Testis (tissue), 2 donors: ENCODE results near the gene TSC22D2.

Experiments
- POLR2A ChIP-seq: fragments of 450-650 bp; IDR thresholded peaks from one replicate; pipeline ENCODE4 v1.6.1; 2017; ENCODE audit warnings: antibody characterized with exemption, mild to moderate bottlenecking, moderate library complexity
- TF ChIP-seq, protein P1 (sequence below), 3 experiments: fragments of 450-650 bp in 2 of 3; fragments of 200-600 bp in 1 of 3; sonication (generic) in 1 of 3; IDR thresholded peaks; one replicate each; pipeline ENCODE4 v1.5.1; 2016 to 2019; ENCODE audit warnings: antibody characterized with exemption in 3 of 3, mild to moderate bottlenecking in 2 of 3, moderate library complexity in 1 of 3

DNA sequence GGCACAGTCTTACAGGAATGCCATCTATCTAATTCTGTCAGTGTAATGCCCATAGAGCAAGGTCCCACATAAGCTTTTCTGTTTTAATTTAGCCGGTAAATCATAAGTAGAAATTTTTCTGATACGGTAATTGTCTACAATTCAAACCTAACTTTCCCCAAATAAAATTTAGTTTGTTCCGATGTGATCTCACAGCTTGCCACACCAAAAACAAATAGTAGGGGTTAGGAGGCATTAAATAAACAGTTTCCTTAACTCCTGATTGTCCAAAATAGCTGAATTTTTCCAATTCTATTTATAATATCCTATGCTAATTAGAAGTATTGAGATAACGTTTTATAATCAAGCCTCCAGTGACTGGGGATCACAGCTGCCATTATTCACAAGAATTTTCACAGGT lies 53.3 kb downstream of the TSC22D2 start:
- TF ChIP-seq, protein P1, sequence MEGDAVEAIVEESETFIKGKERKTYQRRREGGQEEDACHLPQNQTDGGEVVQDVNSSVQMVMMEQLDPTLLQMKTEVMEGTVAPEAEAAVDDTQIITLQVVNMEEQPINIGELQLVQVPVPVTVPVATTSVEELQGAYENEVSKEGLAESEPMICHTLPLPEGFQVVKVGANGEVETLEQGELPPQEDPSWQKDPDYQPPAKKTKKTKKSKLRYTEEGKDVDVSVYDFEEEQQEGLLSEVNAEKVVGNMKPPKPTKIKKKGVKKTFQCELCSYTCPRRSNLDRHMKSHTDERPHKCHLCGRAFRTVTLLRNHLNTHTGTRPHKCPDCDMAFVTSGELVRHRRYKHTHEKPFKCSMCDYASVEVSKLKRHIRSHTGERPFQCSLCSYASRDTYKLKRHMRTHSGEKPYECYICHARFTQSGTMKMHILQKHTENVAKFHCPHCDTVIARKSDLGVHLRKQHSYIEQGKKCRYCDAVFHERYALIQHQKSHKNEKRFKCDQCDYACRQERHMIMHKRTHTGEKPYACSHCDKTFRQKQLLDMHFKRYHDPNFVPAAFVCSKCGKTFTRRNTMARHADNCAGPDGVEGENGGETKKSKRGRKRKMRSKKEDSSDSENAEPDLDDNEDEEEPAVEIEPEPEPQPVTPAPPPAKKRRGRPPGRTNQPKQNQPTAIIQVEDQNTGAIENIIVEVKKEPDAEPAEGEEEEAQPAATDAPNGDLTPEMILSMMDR (IDR thresholded peaks at IDR 0.05) = no peak
- TF ChIP-seq POLR2A = no peak
